Measurements from ENCODE around the gene AOX1.

AOX1 gene

DNA sequence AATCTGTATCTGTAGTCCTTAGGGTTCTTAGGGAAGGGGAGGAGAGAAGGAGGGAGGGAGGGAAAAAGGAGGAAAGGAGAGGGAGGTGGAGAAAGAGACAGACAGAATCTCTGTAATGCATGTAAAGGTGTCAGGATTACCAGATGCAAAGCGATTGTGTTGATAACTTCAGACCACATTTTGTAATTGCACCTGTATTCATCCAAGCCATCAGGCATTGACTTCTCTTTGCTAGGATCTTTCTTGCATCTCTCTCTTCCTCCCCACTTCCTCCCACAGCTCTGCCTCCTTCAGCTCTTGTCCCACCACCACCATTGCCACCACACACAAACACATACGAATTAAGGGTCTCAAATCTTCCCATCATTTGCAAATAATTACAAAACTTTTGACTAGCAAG, 91.4 kb downstream of the AOX1 start:
- H3K27me3 ChIP-seq (ENCODE audit: insufficient read depth, poor library complexity, severe bottlenecking) = no peaks in the 10 kb centered on the region
- H3K27ac ChIP-seq (replicated peaks) = no peak overlapping the region
- no peak overlapping the region for H3K4me3 ChIP-seq (replicated peaks; ENCODE audit: insufficient read depth, low read length)
- TF ChIP-seq CTCF (IDR thresholded peaks at IDR 0.05; ENCODE audit: insufficient read depth, low read length) (no peak), POLR2AphosphoS5 (IDR thresholded peaks at IDR 0.05; ENCODE audit: low read depth) (no peak), SPI1 (IDR thresholded peaks at IDR 0.05; ENCODE audit: borderline replicate concordance, low read depth) (no peak), REST (IDR thresholded peaks at IDR 0.05; ENCODE audit: insufficient replicate concordance, low read depth) (no peak)
- DNase-seq (ENCODE audit: low read depth in 1 of 2, low spot score in 1 of 2) = no peak

GRCh38 chr2:200677721-200678532, 92.1 kb downstream of the AOX1 start:
- Histone ChIP-seq H3K27ac (replicated peaks) (no peak overlapping the region), H3K4me3 (replicated peaks; ENCODE audit: insufficient read depth, low read length) (no peak overlapping the region), H3K27me3 (ENCODE audit: insufficient read depth, poor library complexity, severe bottlenecking) (no peaks in the 10 kb centered on the region)
- no peak for DNase-seq (ENCODE audit: low read depth in 1 of 2, low spot score in 1 of 2)
- no peak for TF ChIP-seq SPI1 (IDR thresholded peaks at IDR 0.05; ENCODE audit: borderline replicate concordance, low read depth)
- TF ChIP-seq REST (IDR thresholded peaks at IDR 0.05; ENCODE audit: insufficient replicate concordance, low read depth) = no peak

- TF ChIP-seq GABPA (IDR thresholded peaks at IDR 0.05; ENCODE audit: low read depth) (no peak), REST (IDR thresholded peaks at IDR 0.05; ENCODE audit: insufficient replicate concordance, low read depth) (no peak), SPI1 (IDR thresholded peaks at IDR 0.05; ENCODE audit: borderline replicate concordance, low read depth) (no peak), CTCF (IDR thresholded peaks at IDR 0.05; ENCODE audit: insufficient read depth, low read length) (no peak), POLR2AphosphoS5 (IDR thresholded peaks at IDR 0.05; ENCODE audit: low read depth) (no peak)
- Histone ChIP-seq H3K27me3 (ENCODE audit: insufficient read depth, poor library complexity, severe bottlenecking) (no peaks in the 10 kb centered on the region), H3K4me3 (replicated peaks; ENCODE audit: insufficient read depth, low read length) (no peak overlapping the region), H3K27ac (replicated peaks) (no peak overlapping the region)
- no peak for DNase-seq (ENCODE audit: low read depth in 1 of 2, low spot score in 1 of 2)
Observed at GRCh38 chr2:200679127-200679526, 93.3 kb downstream of the AOX1 start.
